Stimulated activated CD8-positive, alpha-beta memory T cell treated with anti-CD3 and anti-CD28 coated beads, Interleukin-4, amount 100 ng/mL, for 48 hours (primary cell): ENCODE measurements around the gene OPA3.
"Not testable (repeated sequence)": the region's sequence is repeated elsewhere in the genome, so short reads cannot be mapped to it uniquely, and the experiment has no call there.

Source experiments
- DNase-seq: peaks from one replicate; pipeline ENCODE4 v3.0.0-alpha.2; 2020

OPA3 gene

DNA sequence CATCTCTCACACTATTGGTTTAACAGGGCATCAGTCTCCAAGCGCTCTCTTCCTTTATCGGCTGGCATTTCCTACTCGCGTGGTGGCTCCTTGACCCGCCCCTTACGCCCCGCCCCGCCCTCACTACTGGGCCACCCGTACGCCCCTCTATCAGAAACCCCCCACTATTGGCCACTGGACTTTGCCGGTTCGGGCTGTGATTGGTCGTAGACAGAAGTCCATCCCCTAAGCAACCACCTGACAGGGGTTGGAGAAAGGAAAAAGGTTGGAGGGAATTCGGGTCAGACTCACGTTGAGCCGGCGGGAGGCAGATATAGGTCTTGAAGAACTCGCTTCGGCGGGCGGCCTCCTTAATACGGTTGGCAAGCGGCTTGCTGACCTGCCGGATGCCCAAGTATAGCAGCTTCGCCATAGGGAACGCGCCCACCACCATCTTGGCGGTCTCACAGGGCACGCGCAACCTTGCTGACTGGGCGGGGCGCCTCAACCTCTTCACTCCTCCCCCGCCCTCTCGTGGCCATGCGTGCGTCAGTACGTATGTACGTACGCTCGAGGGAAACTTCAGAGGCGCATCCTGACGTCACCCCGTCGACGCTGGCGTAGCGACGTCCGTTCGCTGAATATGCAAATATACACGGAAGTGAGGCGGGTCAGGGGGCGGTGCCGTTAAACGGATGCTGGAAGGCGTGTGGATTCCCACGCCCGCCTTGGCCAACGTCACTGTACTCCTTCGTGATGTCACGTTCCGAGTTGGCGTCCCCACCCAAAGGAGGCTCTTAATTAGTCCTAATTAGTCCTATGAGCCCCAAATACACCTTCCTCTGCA is at the start of gene OPA3:
Gene OPA3 (minus strand): TSS at position 471 of the 826 bp plus-strand sequence. CDS start 38 bp downstream, at position 433.
- DNase-seq, result peak; percentile 100

DNA sequence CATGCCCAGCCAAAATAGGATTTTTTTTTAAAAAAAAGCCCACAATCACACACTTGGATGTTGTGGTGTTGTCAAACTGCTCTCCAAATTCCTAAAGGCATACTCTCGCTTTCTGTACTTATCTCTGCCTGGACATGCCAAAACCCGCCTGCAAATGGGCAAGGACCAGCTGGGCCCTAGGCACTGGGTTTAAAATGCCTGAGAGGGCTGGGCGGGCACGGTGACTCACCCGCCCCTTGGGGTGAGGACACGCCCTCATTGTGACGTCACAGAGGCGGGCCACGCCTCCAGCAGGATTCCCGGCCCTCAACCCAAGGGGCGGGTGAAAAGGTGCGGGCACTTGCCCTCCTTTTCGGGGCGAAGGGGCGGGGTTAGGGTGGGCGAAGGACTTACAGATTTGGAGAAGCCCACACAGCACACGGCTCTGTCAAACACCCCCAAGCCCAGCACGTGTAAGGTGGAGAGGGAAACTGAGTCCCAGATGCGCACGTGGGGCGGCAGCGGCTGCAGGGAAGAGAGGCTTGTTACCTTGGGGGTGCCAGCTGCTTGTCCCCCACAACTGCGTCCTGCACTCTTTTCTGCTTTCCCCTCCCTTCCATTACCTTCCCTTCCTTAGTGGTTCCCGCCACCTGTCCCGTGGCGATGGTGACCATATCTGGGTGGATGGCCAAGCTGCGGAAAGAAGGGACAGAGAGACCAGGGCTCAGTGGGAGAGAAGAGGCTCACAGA is 48.0 kb upstream of the OPA3 start:
- DNase-seq, result peak; percentile 81

DNA sequence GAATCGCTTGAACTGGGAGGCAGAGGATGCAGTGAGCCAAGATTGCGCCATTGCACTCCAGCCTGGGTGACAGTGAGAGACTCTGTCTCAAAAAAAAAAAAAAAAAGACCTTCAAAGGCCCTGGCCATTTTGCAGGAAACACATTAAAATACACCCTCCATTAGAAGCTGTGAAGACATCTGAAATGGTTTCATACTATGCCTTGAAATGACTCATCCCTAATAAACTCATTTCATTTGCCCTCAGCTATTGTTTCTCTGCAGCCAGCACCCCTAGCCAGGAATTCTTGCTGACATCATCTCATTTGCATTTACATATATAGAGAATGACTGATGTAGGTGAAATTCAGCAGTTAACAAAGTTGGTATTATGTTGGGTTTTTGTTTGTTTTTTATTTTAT is 45.9 kb upstream of the OPA3 start:
- no peak for DNase-seq

DNA sequence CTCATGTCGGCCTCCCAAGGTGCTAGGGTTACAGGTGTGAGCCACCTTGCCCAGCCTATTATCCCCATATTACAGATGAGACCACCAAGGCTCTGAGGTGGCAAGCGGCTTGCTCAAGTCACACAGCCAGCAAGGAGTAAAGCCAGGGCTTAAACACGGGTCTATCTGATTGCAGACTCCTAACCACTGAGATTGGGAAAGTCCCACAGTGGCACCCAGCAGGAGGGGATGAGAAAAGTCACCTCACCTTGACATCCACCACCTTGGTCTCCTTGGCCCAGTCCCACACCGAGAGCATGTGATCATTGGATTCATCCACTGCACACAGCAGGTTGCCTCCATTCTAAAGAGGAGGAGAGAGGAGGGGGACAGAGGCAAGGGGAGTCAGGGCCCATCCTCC is 45.1 kb upstream of the OPA3 start:
- DNase-seq, result no peak

DNA sequence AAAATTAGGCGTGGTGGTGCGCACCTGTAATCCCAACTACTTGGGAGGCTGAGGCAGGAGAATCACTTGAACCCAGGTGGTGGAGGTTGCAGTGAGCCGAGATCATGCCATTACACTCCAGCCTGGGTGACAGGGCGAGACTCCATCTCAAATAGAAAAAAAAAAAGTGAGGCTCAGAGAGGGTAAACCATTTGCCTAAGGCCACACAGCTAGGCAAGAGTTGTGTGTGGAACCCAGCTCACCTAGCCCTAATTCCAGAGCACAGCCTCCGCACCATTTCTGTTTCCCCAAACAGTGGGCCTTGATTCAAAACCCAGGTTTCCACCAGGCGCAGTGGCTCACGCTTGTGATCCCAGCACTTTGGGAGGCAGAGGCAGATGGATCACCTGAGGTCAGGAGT is 43.6 kb upstream of the OPA3 start:
- DNase-seq, result not testable (repeated sequence)

DNA sequence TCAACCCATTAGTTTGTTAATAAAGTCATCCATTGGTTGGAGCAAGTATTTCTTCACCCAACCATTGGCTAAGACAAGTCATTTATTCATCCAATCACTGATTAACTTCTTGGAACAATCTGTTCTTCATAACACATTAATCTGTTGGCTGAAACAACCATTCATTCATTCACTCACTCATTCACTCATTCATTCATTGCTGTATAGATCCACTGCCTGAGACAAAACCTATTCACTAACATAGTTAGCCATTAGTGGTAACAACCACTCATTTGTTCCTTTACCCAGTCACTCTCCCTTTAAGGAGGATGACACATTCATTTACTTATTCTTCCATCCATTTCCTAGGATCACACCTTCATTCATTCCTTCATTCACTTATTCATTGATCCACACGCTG is 39.4 kb upstream of the OPA3 start:
- no peak for DNase-seq

DNA sequence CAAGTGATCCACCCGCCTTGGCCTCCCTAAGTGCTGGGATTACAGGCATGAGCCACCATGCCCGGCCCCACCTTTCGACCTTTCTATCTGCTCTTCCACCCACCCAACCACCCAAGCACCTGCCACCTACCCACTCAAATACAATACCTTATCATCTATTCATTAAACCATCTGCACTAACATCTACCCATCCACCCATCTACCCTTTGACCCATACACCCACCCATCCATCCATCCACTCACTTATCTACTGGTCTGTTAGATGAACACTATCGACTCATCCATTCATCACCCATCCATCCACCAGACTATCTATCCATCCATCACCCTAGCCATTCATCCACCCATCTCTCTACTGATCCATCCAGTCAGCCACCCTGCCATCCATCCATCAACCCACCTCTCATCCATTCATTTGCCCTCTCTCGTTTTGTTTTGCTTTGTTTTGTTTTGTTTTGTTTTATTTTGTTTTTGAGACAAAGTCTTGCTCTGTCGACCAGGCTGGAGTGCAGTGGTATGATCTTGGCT is 37.4 kb upstream of the OPA3 start:
- DNase-seq, result no peak

DNA sequence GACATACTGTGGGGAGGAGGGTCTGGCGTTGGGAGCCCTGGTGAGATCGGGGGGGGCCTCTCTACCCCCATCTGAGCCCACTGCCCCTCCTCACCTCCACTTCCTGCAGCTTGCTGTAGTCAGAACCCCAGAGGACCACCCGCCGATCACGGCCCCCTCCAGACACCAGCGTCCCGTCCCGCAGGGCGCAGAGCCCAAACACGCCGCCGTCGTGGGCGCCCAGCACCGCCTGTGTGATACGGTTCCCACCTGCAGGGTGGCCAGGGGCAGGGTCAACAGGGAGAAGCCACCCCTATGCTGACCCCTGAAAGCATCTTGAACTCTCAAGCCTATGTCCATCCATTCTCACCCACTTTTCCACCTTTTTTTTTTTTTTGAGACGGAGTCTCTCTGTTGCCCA is 36.8 kb upstream of the OPA3 start:
- no peak for DNase-seq

DNA sequence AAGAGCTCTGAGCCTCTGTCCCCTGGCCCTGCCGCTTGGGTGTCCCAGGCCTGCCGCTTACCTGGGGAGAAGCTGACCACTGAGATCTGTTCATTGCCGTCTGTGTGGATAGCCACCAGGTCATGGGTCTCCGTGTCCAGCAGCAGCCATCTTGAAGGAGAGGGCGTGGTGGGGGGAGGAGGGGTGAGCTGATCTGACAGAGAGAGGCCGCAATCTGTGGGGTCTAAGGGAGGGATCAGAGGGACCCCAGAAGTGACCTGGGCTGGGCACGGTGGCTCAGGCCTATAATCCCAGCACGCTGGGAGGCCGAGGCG is 32.1 kb upstream of the OPA3 start:
- DNase-seq, result no peak

DNA sequence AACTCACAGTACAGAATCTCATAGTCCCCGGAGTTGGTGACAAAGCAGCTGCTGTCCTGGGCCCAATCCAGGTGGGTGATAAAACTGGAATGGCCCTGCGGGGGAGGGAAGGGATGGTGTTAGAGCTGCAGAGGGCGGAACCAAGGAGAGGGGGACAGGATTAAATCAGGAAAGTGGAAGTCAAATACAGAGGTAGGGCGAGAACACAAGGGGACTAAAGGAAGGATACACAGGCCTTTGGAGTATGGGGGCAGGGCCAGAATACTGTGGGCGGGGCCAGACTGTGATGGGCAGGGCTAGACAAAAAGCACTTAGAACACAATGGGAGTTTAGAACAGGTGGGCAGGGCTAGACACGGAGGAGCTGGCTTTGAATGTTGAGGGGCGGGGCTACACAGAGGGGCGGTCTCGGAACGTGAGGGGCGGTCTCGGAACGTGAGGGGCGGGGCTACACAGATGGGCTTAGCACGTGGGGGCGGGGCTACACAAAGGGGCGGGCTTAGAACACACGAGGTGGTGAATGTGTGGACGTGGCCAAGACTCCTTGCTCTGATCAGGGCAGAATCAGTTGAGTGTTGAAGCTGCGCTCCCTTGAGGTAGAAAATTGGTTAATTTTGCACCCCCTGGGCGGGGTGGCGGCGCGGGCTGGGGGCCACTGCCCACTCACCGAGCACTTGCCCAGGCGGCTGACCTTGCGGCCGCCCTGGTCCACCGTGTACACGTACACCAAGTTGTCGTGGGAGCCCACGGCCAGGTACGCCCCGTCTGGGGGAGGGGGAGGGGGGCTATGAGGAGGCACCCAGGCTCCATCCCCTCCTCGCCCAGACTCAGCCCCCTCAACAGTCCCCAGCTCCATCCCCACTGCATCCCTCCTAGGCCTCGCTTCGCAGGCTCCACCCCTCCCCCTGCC is 31.4 kb upstream of the OPA3 start:
- DNase-seq, result peak; percentile 95

DNA sequence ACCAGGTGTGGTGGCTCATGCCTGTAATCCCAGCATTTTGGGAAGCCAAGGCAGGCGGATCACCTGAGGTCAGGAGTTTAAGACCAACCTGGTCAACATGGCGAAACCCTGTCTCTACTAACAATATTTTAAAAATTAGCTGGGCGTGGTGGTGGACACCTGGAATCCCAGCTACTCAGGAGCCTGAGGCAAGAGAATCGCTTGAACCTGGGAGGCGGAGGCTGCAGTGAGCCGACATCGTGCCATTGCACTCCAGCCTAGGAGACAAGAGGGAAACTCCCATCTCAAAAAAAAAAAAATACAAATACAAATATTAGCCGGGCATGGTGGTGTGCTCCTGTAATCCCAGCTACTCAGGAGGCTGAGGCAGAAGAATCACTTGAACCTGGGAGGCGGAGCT is 30.5 kb upstream of the OPA3 start:
- DNase-seq, result not testable (repeated sequence)

DNA sequence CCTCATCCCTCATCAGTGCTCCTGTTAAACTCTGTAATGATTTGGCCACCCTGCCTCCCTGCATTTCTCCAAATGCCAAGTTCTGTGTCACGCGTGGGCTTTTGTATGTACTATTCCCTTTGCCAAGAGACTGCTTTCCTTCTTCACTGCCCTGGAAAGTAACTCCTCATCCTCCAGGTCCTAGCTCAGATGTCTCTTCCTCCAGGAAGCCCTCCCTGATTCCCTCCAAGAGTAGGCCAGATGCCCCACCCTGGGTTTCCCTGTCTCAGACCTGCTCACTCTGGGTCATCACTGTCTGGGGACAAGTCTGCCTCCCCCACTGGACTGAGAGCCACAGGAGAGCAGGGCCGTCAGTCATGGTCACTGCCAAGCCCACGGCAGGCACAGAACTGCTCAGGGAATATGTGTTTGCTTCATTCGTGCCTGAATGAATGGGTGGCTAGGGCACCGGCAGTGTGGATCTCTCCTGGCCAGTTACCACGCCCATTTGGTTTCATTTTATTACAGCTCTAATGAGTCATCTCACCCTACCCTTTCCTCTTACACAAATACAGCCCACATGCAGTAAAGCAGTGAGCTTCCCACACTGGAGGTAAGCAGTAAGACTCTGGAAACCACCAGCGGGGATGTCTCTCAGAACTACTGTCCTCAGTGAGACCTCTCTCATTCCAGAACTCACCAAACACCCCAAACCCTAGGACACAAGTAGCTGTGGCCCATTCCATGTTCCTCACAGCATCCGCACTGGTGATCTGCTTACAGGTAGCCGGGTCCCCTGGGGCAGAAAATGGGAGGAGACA is 29.5 kb upstream of the OPA3 start:
- peak; percentile 64 for DNase-seq

DNA sequence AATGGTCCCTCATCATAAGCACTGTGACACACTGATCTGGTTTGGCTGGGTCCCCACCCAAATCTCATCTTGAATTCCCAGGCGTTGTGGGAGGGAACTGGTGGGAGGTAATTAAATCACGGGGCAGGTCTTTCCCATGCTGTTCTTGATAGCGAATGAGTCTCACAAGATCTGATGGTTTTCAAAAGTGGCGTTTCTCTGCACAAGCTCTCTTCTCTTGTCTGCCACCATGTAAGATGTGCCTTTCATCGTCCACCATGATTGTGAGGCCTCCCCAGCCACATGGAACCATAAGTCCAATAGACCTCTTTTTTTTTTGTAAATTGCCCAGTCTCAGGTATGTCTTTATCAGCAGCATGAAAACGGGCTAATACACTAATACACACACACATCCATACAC is 24.3 kb upstream of the OPA3 start:
- DNase-seq, result no peak

DNA sequence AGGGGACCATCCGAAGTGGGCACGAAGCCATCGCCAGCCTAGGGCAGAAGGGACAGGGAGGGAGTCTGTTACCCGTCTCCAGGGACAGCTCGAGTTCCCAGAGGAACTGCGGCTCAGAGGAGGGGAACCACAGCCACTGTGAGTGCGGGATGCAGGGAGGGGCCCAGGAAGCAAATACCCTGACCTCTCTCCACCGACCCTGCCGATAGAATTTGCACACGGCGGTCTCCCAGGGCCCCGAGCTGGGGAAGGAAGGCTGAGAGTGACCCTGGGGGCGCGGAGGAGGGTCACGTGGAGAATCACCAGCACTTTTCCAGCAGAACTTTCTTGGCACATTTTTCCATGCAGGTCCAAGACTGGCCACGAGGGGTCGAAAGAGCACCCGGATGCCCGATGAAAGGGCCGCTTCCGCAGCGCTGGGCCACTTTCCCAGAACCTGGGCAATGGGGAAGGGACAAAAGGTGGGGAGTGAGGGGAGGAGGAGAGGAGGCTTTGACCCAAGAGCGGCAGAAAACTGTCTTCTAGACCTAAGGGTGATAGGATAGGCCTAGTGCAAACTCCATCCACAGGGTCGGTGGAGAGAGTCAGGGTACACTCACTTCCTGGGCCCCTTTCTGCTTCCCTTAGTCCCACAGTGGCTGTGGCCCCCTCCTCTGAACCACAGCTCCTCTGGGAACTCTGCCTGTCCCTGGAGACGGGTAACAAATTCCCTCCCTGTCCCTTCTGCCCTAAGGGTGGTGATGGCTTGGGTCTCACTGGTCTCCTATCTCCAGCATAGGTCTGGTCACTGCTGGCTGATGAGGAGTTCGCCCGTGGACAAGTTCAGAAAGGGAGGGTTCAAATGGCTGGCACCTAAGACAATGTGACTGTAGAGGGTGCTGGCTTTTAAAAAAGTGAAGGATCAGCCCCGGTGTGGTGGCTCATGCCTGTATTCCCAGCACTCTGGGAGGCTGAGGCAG is 22.7 kb upstream of the OPA3 start:
- peak; percentile 72 for DNase-seq

DNA sequence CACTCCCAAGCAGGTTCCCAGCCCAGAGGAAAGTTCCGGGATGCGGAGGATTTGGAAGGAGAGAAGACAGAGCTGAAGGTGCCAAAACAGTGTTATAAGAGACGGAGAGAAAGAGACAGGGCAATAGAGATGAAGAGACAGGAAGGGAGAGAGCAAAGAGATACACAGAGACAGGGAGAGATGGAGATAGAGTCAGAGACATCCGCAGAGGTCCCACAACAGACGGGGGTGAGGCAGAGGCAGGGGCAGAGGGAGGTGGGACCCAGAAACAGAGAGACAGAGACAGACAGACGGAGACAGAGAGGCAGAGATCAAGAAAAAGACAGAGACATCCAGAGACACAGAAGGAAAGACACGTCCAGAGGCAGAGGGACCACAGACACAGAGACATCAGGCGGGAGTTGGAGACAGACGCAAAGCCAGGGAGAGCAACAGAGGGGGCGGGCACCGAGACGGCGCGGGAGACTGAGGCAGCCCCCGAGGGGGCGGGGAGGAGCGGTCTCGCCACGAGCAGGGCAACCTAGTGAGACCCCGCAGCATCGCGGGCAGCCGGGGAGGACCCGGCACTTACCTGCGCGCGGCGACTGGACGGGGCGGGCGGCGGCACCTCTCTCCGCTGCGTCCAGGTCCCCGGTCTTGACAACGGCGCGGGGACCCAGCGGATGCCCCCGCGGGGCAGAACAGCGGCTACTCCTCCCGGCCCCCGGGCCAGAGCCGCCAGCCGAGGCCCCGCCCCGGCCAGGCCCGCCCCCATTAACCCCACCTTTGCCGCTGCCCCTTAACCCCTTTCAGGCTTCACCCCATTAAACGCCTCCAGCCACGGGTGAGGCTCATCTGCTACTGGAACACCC is 17.1 kb upstream of the OPA3 start, which contains the start of gene GPR4:
Gene GPR4 (minus strand): TSS at position 689 of the 851 bp plus-strand sequence. CDS start 10,346 bp downstream, outside the sequence.
- DNase-seq, result no peak

DNA sequence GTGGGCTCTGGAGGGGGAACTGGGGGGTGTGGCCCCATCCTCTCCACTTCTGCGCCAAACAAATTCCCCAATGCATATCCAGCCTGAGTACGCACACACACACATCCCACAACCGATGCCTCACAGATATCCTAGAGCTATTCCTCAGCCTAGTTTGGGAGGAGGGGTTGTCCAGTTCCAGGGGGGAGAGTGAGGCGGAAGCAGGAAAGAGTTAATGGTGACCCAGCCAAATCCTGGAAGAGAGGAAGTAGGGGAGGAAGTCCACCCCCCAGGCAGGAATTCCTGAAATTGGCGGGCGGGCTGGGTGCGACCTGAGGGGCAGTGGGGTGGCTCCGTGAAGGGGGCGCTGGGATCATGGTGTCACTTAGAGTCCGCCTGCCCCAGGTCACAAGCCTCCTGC is 16.5 kb upstream of the OPA3 start:
- no peak for DNase-seq

DNA sequence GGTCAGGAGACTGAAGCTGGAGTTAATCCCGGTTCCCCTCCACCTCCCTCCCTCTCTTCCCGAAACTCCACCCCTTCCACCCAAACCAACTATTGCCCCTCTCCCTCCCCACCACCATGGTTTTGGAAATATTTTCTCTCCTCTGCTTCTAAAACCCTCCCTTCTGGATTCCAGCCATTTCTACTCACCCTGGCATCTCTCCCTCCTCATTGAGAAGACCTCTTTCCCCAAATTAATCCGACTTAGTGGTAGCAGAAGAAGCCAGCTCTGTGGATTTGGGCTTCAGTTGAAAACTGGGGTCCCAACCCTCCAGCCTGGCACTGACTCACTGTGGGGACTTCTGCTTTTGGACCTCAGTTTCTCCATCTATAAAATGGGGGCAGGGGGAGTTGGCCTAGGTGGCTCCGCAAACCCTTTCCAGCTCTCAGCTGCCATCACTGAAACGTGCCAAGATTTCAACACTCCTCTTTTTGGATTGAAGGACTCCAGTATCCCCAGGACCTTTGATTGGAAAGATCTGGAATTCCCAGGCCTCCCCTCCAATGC is 15.8 kb upstream of the OPA3 start:
- DNase-seq, result no peak

DNA sequence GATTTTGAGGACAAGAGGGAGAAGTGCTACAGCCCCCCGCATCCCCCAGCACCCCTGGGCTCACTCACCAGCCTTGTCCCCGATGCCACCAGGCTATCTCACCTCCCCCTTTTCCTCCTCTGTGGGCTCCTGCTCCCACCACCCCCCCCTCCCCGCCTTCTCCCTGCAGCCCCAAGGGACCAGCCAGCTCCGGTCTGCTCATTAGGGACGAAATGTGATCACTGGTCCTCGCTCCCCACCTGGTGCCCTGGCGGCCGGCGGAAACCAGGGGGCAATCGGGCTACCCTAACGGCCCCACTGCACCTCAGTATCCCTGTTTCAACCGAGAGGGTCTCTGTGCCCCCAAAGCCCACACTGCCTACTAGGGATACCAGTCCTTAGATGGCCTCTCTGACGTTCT is 14.7 kb upstream of the OPA3 start:
- no peak for DNase-seq

DNA sequence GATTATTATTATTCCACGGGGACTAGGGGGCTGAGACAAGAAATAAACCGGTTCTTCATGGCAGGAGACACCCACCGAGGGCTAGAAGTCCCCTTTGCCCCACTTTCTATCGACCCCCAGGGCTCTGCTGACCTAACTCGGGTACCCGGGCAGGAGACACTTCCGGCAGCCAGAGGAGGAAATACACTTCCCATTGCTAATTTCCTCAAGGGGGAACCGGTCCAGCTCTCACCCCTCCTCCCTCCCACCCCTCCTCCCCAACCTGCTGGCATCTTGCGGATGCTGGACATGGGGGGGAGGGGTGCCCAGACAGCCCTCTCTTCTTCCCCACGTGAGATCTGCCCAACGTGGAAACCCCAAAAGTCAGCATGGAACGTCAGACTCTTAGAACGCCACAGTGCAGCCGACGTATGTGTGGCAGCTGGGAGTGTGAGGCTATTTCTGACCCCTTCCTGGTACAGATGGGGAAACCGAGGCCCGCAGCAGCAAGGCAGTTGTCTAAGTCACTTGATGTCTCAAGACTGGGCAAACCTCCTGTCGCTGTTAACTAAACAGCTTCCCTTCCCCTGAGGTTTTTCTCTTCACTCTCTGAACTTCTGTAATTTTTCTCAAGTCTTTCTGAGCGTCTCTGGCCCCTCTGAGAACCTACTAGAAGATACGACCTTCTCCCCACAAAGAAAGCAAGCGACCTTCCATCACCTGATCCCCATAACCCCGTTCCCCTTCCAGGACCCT is 13.8 kb upstream of the OPA3 start:
- no peak for DNase-seq
